ENCODE measurements around the gene FAM120AOS.

DNA sequence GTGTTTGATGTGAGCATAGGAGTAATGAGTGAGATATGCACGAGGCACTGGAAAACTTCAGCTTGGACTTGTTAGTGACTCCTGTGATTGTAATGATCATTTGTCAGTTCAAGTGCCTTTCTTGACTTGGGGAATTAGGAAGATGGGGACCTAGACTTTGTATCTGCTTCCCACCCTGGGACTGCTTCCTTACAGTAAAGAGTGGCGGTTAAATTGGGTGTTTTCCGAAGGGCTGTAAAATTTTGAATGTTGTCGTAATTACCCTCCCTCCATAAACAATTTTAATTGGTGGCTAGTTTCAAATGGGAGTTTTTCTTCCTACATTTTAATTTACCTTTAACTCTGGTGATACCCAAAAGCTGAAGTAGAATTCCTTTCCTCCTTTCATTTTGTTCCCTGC is 23.5 kb upstream of the FAM120AOS start:
- no peak for TF ChIP-seq CTCF (conservative IDR thresholded peaks at IDR 0.05)
- no peak for TF ChIP-seq EZH2 (IDR thresholded peaks at IDR 0.05; ENCODE audit: low read depth)
